Mucosa of descending colon (tissue), 3 donors: ENCODE data around the gene WNT9A. TPM values are rescaled to one million over a fixed set of nuclear protein-coding genes. Genes with fewer than 3 reads are reported as not detected.

ENCODE experiments used
- ATAC-seq: fragments of 200-7000 bp; cut with Tn5 transposase; one replicate; pipeline ENCODE4 v1.9.1; 2020; ENCODE audit warnings: mild to moderate bottlenecking, moderate library complexity
- DNase-seq, 3 donors: peaks; one replicate each; pipeline ENCODE4 v3.0.0-alpha.2; 2020
- H3K36me3 ChIP-seq: fragments of 200-600 bp; one replicate; pipeline ENCODE4 v1.8.0; 2021; ENCODE audit warnings: low read depth, mild to moderate bottlenecking
- H3K4me1 ChIP-seq: fragments of 200-600 bp; one replicate; pipeline ENCODE4 v1.8.0; 2021; ENCODE audit warnings: low read depth, mild to moderate bottlenecking
- H3K4me3 ChIP-seq: fragments of 200-600 bp; one replicate; pipeline ENCODE4 v1.8.0; 2021; ENCODE audit warnings: mild to moderate bottlenecking
- H3K9me3 ChIP-seq: fragments of 200-600 bp; one replicate; pipeline ENCODE4 v1.8.0; 2021; ENCODE audit warnings: mild to moderate bottlenecking
- intact Hi-C, 2 donors: fragments of 100-400 bp; cut with DNase I in 1 of 2; cut with micrococcal nuclease in 1 of 2; formaldehyde crosslinking; loops; one replicate each; pipeline versions ENCODE4 v1.11.0 to v1.11.1; 2022; cut with DNase I, micrococcal nuclease
- total RNA-seq, 3 donors: library from RNA; stranded (reverse); fragmentation: NEBNext Ultra II Directional in 2 of 3; extraction: Animal tissue kit (Norgen Biotek cat#: 25700) in 2 of 3; gene quantifications; one replicate each; pipeline versions ENCODE4 v1.2.1 to v1.2.4, GENCODE V29; 2021 to 2023
- TF ChIP-seq, protein P1 (sequence below): fragments of 200-600 bp; IDR thresholded peaks from one replicate; pipeline ENCODE4 v1.8.0; 2022; ENCODE audit warnings: antibody characterized with exemption, mild to moderate bottlenecking
- donor health status: DM: no; HTN: no; CAD: no; lungs with moderate emphysema.
- donor health status: DM: no; HTN: no; CAD: no.
- donor health status: DM: no; HTN: yes; CAD: no.

WNT9A gene
- total RNA-seq, 3 donors from 2014 or later: 1.7 to 12.7 (median 2.4) TPM

DNA sequence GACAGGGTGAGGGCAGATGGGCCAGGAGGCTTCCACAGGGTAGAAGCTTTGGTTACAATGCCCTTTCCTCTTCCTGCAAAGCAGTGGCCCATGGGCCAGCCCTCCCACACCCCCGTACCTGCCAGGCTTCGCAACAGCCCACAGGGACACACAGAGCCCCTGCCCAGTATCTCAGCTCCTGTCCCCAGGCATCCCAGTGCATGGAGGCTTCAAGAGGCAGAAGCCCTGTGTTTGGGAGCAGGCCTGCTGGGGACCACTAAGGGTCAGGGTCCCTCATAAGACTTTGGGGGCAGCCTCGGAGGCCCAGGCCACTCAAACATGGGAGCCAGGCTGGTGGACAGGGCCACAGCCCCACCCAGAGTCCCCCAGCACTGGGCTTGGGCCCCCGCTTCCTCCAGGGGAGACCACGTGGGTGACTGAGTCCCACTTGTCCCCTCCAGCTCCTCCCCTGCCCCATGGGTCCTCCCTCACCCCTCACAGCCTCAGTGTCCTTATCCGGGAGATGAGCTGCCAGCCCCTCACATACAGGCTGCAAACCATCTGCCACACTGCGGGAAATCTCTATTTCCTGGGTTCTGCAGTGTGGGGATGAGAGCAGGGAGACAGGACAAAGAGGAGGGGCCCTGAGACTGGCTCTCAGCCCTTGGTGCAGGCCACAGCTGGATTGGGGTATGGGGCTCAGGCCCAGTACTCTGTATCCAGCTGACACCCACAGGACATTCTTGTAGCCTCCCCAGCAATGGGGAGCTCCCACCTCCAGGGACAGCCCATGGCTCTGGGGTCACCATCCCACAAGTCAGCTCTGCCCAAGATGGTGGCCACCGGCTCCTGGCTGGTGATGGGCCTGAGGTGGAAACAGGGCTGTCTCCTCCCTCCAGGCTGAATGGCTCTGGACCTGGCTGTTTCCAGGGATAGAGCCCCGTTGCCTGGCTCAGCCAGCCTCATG, 50.7 kb downstream of the WNT9A start:
- Histone ChIP-seq H3K36me3 (no peaks in the 10 kb centered on the region), H3K9me3 (no peaks in the 10 kb centered on the region), H3K4me1 (no peaks in the 10 kb centered on the region), H3K4me3 (no peak overlapping the region)
- peak in 2 of 3 donors; percentile 10 to 40 for DNase-seq
- intact Hi-C loops: no loop called here
- no peak for ATAC-seq
- TF ChIP-seq, protein P1, sequence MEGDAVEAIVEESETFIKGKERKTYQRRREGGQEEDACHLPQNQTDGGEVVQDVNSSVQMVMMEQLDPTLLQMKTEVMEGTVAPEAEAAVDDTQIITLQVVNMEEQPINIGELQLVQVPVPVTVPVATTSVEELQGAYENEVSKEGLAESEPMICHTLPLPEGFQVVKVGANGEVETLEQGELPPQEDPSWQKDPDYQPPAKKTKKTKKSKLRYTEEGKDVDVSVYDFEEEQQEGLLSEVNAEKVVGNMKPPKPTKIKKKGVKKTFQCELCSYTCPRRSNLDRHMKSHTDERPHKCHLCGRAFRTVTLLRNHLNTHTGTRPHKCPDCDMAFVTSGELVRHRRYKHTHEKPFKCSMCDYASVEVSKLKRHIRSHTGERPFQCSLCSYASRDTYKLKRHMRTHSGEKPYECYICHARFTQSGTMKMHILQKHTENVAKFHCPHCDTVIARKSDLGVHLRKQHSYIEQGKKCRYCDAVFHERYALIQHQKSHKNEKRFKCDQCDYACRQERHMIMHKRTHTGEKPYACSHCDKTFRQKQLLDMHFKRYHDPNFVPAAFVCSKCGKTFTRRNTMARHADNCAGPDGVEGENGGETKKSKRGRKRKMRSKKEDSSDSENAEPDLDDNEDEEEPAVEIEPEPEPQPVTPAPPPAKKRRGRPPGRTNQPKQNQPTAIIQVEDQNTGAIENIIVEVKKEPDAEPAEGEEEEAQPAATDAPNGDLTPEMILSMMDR: no peak

DNA sequence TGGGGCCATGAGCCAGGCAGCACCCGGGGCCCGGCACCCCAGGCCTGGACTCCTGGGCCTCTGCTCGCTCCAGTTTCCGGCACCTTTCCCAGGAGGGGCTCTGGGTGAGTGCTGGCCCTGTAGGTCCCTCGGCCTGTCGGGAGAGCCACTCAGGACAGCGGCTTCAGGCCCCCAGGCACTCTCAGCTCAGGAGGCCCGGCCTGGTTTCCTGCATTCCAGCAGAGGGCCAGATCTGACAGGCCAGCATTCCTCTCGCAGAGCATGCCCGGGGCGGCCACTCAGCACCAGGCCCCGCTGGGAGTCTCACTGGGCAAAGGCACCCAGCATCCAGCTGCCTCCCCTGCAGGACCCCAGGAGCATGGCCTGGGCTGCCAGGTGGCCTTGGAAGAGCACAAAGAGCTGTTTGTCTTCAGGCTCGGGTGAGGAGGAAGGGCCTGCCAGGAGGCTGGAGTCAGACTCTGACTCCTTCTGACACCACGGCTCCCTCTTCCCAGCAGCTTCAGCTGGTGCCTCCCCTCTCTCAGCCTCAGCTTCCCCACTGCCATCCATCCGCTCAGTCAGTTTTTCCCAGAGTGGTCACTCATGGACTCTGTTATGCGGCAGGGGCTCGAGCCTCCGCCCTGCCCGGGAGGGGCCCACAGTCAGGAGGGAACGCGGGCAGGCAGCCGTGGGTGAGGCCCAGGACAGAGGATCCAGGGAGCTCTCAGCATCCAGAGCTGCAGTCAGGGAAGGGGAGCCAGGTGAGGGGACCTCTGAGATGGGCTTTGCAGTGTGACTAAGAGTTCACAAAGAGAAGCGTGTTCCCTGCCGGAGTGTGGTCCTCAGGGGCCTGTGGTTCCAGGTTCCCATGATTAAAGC, 51.7 kb downstream of the WNT9A start:
- Histone ChIP-seq H3K4me1 (no peaks in the 10 kb centered on the region), H3K36me3 (no peaks in the 10 kb centered on the region), H3K9me3 (no peaks in the 10 kb centered on the region), H3K4me3 (no peak overlapping the region)
- TF ChIP-seq, protein P1: no peak
- intact Hi-C loops: no loop called here
- ATAC-seq (no peak), DNase-seq (peak in 2 of 3 donors; percentile 16 to 45)

DNA sequence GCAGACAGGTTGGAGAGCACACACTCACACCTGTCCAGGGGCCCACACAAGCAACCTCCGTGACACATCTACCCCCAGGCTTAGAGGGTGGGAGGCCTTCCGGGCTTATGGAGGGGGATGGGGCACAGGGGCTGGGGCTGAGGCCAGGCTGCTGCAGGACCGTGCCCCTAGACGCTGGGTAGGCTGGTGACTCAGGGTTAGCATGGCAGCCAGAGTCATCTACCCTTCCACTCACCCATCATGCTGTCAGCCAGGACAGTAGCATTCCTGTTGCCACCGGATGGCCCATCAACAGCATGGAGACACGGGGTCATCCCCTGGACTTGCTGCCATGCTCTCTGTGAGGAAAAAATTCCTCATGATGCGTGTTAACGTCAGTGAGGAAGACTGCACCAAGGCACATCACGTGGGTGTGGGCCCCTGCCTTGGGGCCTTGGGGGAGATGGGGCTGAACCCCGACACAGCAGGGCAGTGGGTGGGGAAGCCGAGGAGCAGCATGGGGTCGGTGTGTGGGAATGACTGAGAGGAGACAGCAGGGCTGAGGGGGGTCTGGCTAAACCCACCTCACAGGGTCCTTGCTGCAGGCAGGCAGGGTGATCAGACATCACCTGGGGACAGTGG, 52.8 kb downstream of the WNT9A start:
- DNase-seq (peak in 1 of 3 donors; percentile 26), ATAC-seq (no peak)
- no peak overlapping the region for H3K4me3 ChIP-seq
- no peaks in the 10 kb centered on the region for H3K9me3 ChIP-seq
- no peaks in the 10 kb centered on the region for H3K4me1 ChIP-seq
- intact Hi-C loops: no loop called here
- TF ChIP-seq, protein P1: no peak
- no peaks in the 10 kb centered on the region for H3K36me3 ChIP-seq

- Histone ChIP-seq H3K36me3 (no peaks in the 10 kb centered on the region), H3K9me3 (no peaks in the 10 kb centered on the region), H3K4me1 (no peaks in the 10 kb centered on the region), H3K4me3 (no peak overlapping the region)
- no peak for ATAC-seq
- intact Hi-C loops: no loop called here
- TF ChIP-seq, protein P1: no peak
- peak in 1 of 3 donors; percentile 36 for DNase-seq
These were observed 53.6 kb downstream of the WNT9A start for GRCh38 chr1:227893949-227894721.
